Activated CD8-positive, alpha-beta memory T cell treated with anti-CD3 and anti-CD28 coated beads, Interleukin-2, amount 50 U/mL, for 4 hours (primary cell): Measurements from ENCODE around the gene LINS1.
"Not testable (repeated sequence)": the region's sequence is repeated elsewhere in the genome, so short reads cannot be mapped to it uniquely, and the experiment has no call there.

Experiments used
- DNase-seq: peaks from one replicate; pipeline ENCODE4 v3.0.0-alpha.2; 2020

Gene LINS1

DNA sequence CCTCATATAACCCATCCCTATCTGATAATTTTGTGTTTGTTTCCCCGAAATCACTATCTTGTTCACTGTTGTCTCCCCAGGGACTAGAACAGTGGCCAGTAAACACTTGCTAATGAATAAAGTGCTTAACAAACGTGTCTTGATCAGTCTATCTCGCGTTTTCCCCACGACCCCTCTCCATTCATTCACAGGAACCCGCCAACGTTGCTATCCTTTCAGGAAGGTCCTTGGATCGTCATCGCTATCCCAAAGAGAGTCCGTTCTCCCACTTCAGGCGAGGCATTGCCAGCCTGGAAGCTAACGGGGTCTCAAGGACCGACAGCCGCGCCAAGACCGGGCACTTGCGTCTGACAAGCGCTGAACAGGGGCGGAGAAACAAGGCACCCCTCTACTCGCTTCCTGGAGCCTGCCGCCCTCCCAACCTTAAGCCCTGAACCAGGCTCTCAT lies 344 bp downstream of the LINS1 start:
- DNase-seq, result no peak

DNA sequence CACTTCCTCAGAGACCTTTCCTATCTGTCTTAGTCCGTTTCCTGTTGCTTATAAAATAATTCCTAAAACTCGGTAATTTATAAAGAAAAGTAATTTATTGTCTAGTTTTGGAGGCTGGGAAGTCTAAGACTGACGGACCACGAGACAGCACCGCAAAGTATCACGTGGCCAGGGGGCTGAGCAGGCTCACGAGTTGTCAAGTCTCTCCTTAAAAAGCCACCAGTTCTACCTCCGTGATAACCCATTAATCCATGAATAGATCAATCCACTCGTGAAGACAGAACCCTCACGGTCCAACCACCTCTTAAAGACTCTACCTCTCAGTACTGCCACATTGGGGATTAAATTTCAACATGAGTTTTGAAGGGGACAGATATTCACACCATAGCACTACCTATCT lies 821 bp downstream of the LINS1 start:
- DNase-seq, result peak; percentile 51

DNA sequence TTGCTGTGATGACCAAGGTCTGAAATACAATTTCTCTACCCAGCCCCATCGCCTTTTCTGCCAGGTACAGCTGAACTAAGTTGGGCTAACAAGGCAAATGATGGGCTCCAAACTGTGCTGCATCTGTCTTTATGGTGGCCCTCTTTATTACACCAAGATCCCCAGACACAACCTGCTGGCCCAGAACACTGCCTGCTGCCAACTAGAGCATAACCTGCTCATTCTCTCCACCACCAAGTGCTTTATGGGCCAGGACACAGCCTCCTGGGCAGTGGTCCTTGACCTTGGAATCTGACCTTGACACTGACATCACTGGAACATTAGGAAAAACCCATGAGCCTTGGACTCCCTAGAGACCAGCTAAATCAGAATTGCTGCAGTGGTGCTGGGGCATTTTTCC lies 3.3 kb downstream of the LINS1 start:
- DNase-seq, result no peak

DNA sequence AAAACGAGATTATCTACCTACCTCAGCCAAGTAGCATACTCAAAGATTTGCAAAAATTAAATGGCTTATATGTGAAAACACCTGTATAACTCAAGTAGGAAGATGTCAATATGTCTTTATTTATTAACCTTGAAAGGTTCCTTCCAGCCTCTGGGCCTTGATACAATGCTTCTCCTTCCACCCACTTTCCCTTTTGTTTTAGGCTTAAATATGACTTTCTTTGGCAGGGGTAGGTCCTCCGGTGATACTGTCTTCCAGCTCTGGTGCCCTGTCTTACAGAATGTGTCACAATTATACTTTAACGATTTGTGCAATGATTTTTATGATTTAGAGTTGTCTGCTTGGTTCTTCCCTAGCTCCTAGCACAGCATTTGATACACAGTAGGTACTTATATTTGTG lies 4.1 kb downstream of the LINS1 start:
- DNase-seq, result no peak

DNA sequence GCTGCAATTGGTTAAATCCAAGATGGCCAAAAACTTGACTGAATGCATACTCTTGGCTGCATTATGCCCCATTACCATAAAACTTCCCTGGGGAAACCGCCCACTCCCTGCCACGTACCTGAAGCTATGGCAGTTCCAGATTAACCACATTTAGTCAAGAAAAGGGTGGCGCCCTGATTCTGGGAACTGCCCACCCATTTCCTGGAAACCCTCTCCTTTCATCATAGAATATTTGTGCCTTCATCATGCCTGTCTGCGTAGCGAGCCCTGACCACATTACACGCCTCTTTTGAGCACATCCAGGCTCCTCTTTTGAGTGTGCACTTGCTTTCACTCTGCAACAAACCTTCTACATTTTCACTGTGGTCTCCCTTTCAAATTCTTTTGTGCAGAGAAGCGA lies 5.2 kb downstream of the LINS1 start:
- DNase-seq, result peak; percentile 94

DNA sequence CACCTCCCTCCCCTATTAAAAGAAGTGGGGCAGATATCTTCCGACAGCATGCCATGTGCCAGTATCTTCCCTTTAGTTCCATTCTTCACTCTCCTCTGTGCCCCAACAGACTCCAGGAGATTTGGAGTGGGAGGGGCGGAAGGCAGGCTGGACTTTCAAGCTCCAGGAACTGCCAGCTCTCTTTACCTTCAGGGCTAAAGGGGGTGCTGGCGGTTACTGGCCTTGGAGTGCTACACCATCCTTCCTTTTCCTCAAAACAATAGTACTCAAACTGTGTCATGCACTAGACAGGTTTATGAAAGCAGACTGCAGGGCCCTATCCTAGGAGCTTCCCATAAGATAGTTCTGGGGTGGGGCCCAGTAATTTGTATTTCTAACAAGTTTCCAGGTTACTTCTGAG lies 6.0 kb downstream of the LINS1 start:
- no peak for DNase-seq

DNA sequence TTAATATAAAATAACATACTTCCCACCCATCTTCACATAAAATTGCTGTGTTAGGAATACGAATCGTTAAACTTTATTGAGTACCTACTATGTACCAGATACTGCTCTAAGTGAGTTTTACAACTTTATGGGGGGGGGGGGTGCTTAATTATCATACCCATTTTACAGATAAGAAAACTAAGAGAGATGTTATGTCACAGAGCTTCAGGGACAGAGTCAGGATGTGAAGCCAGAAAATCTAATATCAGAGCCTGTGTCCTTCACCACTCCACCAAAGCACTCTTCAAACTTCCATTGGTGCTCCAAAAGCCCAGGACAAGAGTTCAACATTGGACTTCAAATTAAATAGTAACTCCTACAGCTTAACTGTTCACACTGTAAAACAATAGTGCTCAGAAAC lies 8.6 kb downstream of the LINS1 start:
- DNase-seq, result no peak

DNA sequence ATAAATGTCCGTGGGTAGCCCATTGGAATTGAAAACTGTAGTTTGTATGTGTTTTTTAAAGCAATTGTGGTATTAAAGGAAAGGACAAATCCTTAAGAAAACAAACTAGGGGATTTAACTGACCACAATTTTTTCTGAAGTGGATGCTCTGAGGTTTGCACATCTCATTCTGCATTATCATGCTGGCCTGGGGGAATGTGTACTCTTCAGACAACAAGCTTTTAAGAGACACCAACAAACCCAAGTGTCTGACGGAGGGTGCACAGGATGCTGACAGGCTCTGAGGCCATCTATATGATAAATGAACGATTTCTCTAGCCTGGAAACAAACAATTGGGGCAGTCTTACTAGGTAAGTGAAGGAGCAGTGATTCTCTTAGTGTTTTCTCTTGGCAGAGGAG lies 9.1 kb downstream of the LINS1 start:
- DNase-seq, result no peak

DNA sequence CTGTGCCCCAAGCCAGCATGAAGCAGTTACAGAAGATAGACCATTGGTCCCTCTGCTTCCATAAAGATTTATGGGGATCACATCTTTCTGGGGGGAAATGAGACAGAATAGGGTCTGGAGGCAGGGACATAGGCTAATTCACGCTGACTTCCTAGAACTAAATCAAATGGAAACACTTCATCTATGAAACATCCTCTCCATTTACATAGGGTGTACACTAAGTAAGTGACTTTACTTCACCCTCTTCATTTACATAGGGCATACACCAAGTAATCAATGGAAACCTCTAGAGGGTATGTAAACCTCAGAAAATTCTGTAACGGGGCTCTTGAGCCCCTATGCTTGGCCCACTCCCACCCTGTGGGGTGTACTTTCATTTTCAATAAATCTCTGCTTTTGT lies 10.1 kb downstream of the LINS1 start:
- DNase-seq, result no peak

DNA sequence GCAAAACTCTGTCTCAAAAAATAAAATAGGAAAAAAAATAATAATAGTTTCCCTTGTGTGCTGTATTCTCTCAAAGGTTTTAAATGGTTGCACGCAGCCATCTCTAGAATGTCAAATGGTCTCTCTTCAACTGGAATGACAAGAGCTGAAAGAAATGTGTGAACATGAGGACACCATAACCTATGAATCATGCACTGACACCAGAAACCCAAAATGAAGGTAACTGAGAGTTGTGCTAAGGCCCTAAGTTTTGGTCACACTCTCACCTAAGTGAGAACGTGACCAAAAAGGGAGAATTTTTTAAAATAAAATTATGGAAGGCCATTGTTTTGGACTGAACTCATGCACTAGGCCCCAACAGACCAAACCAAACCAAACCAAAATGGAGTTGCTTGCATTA lies 10.8 kb downstream of the LINS1 start:
- not testable (repeated sequence) for DNase-seq

DNA sequence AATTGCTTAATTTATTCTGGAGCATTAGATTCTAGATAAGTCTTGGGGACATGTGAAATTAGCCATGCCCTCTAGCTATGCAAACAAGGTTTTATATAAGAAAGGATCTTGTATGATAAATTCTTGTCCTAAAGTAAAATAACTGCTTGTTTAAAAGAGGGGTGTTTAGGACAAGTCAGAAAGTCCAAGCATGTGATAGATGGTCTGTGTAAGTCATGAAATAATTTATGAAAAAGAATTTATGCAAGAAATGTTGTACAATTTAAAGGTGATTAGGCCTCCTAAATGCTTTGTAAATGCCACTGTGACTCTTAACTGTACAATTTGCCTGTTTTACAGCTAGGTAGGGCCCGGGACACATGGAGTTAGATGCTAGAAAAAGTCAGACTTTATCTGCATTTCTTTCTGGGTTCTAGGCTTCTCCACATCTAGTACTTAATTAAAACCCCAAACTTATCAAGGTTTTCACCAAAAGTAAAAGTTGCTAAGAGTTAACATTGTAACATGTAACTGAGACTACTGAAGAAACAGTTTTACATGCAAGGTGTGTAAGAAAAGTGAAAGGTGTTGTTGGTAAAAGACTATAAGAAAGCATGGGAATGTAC lies 13.2 kb downstream of the LINS1 start:
- no peak for DNase-seq

DNA sequence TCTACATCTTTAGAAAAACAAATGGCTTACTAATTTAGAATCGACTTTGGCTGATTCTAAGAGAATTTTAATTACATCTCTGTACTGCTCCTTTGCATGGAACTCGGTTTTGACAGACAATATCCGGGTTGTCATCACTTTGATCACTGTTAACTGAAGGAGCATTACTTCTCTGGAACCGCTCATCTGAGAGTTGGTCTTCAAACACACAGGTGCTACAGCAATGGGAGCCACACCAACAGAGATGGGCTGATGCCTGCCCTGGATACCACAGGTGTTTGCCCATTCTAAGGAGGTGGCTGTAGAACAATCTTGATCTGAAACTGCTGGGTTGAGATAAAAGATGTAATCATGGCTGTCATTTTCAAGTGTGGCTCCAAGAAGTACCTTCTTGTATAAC lies 21.6 kb downstream of the LINS1 start:
- DNase-seq, result no peak

DNA sequence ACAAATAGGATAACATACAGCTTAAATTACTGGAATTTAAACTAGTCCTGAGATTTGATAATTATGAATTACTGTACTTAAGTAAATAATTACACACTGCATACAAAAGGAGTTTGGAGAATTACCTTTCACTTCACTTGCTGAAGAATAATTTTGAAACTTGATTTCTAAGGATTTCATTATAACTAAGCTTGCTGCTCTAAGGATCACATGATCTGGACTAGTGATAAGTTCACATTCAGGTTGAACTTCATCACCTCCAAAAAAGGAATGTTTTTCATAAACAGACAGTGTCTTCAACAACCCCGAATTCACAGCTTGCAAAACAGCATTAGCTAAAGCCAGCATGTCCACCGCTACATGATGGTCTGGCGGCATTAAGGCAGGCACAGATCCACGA lies 28.5 kb downstream of the LINS1 start:
- no peak for DNase-seq

DNA sequence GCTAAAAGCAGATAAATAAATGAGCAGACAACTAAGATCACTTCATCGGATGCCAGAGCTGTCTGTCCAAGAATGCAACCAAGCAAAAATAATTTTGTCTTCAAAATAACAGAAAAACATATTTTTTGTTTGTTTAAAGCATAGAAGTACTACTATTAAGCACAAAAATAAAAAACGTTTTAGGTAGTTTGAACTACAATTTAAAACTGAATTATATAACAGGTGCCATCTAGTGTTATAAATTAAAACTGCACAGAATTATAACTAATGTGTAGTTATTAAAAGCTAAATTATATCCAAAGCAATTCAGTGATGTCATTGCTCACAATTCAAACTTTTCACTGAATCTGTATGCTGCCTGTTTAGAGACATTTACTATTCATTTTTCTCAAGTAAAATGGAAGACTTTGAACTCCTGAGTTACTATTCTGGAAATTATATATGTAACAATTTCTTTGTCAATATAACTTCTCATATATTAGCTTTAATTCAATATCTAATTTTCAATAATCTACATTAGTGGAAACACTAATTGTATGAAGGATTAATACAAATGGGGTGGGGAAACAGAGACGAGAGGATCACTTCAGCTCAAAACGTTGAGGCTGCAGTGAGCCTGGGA lies 29.5 kb downstream of the LINS1 start:
- no peak for DNase-seq

DNA sequence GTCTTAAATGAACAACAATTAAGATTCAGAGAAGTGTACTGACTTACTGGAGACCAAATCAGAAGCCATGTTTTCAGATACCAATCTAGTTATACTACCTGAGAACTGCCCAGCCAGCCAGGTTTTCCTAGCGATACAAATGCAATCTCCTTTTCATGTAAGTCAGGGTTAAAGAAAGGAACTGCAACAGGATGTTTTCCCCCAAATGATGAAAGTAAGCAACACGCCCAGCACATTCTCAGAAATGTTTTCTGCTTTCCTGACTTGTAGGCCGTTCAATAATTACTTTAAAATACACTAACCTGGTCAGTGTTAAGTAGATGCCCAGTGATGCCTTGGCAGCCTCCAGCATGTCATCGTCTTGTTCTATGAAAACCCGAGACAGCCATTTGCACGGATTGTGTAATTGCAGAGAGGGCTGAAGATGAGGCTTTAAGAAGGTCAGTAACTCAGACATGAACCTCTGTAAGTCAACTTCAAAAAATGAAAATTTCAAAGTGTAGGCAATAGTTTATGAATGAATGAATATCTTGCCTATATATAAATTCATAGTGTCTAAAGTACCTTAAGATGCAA lies 30.3 kb downstream of the LINS1 start:
- DNase-seq, result no peak

DNA sequence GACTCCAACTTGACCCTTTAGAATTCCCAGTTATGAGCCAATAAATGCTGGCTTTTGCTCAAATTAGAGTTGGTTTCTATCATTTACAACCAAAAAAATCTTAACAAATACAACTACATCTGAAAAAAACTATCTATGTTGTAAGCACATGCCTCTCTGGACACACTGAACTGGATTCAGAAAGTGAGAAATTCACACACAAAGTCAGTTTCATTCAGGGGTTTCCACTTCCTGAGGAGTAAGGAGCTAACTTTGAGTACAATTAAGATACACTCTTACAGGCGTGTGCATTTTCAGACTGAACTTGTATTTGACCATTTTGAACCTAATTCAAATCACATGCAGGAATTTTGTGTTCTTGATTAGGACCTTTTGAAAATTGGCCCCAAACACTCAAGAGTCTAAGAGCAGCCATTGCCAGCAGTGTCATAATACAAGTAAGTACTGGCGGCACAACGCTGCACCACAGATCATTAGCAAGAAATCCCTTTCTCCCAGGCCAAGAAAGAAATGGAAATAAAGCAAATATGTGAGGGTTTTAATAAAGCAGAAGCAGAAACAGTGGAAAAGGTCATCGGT lies 31.2 kb downstream of the LINS1 start:
- no peak for DNase-seq

DNA sequence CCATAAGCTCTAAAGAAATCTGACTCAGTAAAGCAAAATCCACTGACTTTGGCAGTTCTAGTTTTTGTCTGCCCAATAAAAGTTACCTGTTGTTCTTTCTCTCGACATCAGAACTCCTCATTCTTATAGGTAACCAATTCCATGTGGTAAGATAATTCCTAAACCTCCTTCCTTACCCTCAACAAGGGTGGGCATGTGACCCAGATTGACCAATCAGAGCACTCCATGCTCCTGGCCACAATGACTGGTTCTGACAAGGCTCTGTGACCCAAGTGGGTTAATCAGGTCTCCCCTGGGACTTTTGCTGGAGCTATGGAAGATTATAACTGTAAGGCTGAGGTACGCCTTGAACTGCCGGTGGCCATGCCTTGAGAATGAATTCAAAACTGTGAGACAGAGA lies 31.7 kb downstream of the LINS1 start:
- no peak for DNase-seq

DNA sequence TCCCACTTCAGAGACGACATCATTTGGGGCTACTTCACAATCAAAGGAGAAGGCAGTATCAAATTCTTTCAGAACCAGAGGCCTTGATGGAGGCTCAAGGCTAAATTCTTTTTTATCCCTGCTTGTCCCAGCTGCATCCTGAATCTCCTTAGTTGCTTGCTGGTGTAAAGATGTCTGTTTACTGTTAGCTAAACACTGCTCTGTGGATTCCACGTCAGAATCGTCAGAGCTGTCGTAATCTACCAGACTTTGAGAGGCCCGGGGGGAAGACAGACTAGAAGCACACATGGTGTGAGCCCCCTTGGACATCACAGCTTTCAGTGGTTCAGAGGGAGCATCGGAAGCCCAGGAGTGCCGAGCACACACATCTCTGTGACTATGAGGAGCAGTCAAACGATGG lies 32.6 kb downstream of the LINS1 start:
- DNase-seq, result no peak

DNA sequence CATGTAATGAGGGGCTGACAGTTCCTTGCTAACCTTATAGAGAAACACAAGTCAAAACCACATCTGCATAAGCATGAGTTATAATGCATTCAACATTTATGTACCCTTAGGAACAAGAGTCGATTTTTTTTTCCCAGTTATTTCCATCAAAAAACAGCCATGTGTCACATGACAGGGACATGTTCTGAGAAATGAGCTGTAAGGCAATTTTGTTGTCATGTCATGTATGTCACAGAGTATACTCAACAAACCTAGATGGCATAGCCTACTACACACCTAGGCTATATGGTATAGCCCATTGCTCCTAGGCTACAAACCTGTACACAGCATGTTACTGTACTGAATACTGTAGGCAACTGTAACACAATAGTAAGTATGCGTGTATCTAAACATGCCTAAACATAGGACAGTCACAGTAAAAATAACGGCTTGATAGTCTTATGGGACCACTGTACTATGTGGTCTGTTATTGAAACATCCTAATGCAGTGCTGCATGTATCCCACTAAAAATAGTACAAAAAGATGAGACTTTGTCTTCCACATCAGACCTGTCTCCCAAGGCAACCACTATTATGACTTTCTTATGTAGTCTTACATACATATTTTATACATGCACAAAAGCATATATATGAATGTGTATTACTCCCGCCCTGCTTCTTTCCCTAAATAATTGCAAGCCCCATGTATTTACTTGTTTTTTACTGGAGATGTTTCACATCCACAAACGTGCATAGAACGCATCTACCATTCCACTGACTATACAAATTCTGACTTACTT lies 34.9 kb downstream of the LINS1 start:
- no peak for DNase-seq

DNA sequence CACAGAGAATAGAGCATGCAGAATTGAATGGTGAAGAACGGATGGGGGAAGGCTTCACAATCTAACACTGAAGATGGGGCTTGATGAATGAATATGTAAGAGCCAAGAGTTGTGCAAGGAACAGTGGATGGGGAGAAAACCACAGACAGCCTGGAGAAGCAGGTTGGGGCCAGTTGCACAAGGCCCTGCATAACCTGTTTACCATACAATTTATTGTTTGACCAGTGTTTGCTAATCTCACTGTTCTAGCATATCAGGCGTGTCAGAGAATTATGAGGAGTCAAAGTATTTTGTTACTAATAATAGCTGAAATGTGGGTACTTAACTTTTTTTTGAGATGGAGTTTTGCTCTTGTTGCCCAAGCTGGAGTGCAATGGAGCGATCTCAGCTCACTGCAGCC lies 36.4 kb downstream of the LINS1 start:
- DNase-seq, result no peak

DNA sequence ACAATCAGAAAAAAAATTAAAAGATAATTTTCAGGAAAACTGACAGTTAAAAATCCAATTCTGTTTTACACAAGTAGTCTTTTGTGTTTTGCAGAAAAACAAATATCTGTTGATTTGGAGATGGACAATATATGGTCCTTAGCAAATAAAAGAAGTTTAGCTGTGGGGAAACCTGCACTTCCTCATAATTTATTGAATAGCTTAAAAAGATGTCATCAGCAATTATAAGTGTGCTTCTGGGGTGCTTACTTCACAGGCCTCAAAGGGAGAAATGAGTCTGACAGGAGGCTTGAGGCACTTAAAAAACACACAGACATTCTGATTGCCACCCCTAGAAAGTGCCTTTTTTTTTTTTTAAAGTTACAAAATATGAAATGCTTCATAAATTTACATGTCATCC lies 41.7 kb downstream of the LINS1 start:
- no peak for DNase-seq

DNA sequence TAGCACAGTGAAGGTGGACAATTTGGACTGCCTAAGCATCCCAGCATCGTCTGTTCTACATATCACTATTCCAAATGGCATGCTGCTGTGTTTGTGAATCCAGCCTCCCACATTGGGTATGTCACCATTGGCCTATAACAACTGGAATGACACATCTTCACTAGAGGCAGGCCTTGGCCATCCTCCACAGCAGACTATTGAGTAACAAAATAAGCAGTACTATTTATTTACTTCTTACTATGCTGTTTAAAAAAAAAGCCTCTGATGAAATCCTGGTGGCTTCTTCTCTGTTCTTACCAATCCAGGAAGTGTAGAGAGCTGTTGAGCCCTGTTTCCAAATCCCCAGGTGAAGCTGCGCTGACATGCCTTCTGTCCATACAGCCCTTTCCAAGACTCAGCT lies 42.7 kb downstream of the LINS1 start:
- DNase-seq, result no peak

DNA sequence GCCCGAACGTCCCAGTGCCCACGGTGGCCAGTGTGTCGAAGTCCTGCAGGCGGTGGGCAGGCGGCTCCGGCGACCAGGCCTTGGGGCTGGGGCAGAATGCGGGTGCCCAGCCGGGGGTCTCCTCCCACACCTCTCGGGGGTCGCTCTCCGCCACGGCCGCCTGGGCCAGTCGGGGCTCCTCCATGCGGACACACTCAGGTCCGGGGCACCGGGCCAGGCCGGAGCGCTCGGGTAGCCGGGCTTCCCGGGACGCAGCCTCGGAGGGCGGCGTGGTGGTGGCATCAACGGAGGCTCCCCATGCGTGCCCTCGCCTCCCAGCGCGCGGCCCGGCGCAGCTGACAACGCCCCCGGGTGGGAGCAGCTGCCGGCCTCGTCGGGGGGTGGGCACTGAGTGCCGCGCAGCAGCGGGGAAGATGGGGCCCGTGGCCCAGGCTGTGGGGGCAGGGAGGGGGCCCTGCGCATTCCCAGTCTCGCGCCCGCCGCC lies 43.2 kb downstream of the LINS1 start:
- no peak for DNase-seq

DNA sequence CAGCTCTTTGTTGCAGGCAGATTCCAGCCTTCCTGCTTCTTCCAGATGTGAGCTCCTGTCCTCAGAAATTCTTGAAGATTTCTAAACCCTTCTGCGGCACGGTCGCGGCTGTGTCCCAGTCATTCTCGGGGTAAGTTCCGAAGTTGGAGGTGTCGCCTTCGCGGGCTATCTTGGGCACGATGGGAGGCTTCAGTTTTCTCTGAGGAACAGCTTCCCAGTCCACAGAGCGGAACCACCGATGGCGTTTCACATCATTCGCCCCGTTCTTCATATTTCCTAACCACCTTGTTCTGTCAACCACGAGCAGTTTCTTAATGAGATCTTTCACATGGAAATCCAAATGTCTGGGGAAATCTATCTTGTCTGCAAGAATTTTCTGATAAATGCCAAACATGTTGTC lies 48.5 kb downstream of the LINS1 start:
- no peak for DNase-seq
